ENCODE results near the gene ZCCHC10.
A peak's percentile ranks its signal among the peaks of the same experiment; 100 is the strongest.

The ZCCHC10 gene

GRCh38 chr5:133025804-133026663 is at the start of gene ZCCHC10:
ZCCHC10 (minus strand) TSS chr5:133026549; CDS start chr5:133026537, 12 bp downstream.
- peak; percentile 92 for DNase-seq (ENCODE audit: low spot score)

GRCh38 chr5:133075572-133076536 is 49.5 kb upstream of the ZCCHC10 start:
- DNase-seq (ENCODE audit: low spot score) = no peak

- DNase-seq (ENCODE audit: low spot score) = no peak
Observed at GRCh38 chr5:133072021-133072420, 45.7 kb upstream of the ZCCHC10 start.

GRCh38 chr5:133066045-133066444 is 39.7 kb upstream of the ZCCHC10 start:
- no peak for DNase-seq (ENCODE audit: low spot score)

- DNase-seq (ENCODE audit: low spot score) = no peak
Observed at GRCh38 chr5:133065471-133065870, 39.1 kb upstream of the ZCCHC10 start.

DNA sequence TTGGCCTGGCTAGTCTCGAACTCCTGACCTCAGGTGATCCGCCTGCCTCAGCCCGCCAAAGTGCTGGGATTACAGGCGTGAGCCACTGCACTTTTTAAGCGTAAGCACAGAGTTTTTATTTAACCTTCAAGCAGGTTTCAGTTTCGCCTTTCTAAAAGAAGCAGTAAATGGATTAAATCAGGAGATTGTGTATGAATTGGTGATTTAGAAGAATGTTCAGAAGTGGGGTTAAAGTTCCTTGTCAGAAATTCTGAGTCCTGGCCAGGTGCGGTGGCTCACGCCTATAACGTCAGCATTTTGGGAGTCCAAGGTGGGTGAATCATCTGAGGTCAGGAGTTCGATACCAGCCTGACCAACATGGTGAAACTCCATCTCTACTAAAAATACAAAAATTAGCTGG is 37.6 kb upstream of the ZCCHC10 start:
- DNase-seq (ENCODE audit: low spot score) = peak; percentile 65

GRCh38 chr5:133062276-133062675 is 35.9 kb upstream of the ZCCHC10 start:
- DNase-seq (ENCODE audit: low spot score) = no peak

GRCh38 chr5:133059621-133060020 is 33.3 kb upstream of the ZCCHC10 start:
- no peak for DNase-seq (ENCODE audit: low spot score)

DNA sequence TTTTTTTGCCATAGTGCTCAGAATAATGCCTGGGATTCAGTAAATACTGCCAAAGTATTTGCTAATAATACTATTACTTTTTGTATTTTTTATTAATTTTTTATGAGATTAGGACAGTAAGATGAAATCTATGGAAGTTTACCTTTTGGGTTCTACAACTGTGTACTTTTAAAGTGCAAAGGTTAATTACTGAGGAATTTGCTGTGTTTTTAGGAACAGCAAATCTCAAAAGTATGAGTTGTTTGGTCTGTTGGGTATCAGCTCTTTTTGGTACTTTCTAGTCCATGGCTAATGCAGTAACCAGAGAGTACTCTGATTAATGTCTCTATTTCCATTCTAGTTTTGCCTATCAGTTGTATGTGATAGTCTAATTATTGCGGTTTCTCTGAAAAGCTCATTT is 30.5 kb upstream of the ZCCHC10 start:
- no peak for DNase-seq (ENCODE audit: low spot score)

DNA sequence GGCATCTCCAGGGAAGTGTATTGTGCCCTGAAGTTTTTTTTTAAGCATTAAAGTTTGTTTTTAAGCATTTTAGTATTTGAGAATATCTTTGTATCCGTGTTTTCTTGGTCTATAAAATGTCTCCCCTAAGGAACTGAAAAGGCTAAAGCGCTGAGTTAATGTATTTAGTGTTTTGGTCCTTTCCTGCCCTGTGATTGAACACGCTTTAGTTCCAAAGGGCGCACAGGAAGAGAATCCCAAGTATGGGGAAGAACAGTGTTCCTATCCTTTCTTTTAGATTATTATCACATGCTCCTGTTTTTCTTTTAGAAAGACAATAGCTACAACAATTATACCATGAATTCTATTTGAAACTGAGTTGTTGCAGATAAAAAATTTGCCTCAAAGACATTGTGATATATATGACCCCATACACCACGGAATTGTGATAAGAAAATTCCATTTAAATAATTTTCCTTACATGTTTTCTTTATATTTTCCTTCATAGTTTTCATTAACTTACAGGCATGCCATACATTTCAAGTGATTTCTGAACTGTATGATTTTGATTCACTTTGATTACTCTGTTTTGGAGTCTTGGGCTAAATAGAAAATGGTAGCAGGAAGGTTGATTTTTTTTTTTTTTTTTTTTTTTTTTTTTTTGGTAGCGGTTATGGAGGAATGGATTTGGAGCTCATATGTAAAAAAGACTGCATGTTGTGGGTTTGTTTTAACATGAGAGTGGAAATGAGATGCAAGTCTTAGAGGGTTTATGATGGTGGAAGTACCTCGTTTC is 28.5 kb upstream of the ZCCHC10 start:
- DNase-seq (ENCODE audit: low spot score) = no peak

DNA sequence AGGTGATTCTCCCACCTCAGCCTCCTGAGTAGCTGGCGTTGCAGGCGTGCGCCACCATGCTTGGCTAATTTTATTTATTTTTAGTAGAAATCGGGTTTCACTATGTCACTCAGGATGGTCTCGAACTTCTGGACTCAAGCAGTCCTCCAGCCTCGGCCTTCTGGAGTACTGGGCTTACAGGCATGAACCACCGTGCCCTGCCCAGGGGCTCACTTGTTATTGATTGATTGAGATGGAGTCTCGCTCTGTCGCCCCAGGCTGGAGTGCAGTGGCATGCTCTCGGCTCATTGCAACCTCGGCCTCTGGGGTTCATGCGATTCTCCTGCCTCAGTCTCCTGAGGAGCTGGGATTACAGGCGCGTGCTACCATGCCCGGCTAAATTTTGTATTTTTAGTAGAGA is 27.1 kb upstream of the ZCCHC10 start:
- no peak for DNase-seq (ENCODE audit: low spot score)

DNA sequence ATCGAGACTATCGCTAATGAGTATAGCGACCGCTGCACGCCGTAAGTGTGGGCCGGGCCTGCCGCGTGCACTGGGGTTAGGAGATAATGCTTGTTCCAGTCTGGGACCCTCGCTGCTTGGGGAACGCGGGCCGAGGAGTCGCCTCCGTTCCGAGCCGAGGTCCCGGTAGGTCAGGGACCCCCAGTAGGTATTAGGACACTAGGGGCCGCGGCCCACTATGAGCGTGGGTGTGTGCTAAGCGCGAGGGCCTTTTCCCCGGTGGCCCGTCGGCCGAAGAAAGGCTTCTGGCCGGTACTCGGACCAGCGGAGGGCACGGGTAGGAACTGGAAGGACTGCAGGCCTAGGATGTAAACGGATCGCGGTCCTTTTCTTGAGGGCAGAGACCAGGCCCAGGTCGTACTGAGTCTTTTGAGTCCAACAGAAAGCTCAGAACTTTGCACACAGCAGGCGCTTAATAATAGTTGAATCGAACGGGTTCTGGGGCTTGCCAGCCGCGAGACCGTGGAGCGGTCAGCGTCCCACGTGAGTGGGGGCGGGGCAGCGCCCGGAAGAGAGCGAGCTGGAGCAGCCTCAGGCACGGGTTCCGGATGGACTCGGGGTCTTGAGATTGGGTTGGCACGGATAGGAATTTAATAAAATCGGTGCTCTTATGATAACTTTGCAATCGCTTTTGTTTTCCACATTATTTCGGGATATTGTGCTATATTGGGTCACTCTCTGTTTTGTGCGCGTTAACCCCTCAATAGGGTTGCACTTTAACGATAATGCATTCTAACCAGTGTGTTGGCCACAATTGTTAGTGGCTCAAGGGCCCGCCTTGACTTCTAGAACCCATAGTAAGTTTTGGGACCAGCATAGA is 26.2 kb upstream of the ZCCHC10 start:
- DNase-seq (ENCODE audit: low spot score) = peak; percentile 67

DNA sequence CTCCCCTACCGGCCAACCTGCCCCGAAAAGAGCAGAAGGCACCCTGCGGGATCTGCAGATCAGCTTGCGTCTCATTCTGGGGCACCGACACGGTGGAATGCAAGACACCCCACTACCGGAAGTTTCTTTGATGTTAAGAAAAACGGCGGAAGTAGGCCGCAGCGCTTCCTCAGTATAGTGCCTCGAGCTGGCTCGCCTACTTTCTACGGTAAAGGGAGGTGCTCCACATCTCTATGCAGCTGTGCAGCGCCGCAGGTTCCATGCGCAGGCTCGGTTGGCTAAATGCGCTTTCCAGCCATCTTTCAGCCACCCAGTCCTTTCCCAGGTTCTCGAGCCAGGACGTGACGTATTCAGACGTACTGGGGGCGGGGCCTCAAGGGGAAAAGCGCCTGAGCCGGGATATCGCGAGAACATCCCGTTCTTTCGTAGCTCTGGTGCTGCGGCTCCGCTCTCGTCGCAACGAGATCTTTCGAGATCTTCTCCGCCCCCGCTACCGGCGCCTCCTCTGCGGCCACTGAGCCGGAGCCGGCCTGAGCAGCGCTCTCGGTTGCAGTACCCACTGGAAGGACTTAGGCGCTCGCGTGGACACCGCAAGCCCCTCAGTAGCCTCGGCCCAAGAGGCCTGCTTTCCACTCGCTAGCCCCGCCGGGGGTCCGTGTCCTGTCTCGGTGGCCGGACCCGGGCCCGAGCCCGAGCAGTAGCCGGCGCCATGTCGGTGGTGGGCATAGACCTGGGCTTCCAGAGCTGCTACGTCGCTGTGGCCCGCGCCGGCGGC is 25.4 kb upstream of the ZCCHC10 start, which contains the start of gene HSPA4:
HSPA4 (plus strand) TSS at position 472 of the 775 bp plus-strand sequence; CDS start at position 710, 238 bp downstream.
- DNase-seq (ENCODE audit: low spot score) = peak; percentile 99

DNA sequence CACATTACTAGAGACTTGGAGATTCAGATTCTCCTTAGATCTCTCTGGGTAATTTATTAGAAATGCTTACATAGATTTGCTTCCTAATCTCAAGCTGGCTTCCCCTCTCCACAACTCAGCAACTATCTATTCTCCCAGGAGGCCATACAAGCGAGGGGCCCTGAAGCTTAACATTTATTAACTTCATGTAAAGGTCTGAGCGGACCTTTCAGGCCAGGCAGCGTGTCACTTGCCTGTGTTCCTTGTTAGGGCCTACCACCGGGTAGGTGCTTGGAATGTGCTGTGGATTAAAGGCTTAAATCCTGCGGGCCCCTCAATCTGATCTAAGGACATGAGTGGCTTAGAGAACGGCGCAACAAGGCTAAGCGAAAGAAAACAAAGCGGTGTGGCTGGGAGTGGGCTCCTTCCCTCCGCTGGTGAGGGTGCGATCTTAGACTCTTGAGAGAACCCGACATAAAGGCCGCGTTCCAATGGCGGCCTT is 24.8 kb upstream of the ZCCHC10 start:
- no peak for DNase-seq (ENCODE audit: low spot score)

DNA sequence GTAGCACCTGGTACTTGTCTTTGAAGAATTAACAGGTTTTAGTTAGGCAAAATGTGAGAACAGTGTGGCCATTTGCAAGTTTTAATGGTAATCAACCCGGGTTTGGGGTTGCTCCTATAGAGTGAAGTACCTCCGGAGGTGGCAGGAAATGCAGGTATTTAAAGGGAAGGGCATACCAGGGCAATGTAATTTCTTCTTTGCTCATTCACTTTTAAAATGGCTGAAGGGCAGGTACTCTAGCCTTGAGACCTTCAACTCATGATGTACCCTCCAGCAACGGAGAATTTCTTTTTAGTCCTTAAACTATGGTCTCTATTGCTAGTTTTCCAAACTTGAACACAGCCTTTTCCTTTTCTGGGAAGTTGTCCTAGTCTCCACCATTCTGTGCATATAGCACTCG is 24.2 kb upstream of the ZCCHC10 start:
- DNase-seq (ENCODE audit: low spot score) = no peak

GRCh38 chr5:133049726-133050048 is 23.3 kb upstream of the ZCCHC10 start:
- no peak for DNase-seq (ENCODE audit: low spot score)

DNA sequence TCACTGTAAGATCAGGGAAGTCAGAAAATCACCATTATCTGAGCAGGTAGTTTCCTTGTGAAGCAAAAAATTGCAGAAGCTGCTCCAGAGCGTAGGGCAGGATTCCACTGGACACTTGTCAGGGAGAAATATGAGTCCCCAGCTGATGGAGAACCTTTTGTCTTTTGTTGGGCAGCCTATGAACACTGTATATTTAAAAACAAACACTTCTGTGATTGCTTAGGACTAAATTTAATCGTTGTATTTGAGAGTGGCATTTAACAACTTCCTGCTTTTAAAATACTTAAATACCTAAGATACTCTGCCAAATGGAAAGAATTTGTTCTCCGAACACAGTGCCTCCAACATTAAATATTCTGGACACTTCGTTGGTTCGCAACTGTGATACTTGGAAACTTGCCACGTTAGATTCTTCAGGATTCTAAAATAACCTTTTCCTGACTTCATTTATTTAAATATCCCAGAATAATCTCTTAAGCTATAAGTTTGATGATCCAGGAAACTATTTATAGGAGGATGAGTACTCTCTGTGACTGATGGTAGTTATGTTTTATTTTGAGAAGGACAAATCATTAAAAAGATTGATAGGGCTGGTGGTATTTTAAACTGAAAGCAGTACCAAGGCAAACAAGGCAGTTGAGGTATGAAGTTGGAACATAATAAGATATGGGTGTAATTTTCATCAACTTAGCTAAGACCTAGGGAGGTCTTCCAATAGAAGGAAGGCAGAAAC is 22.8 kb upstream of the ZCCHC10 start:
- DNase-seq (ENCODE audit: low spot score) = peak; percentile 8

- DNase-seq (ENCODE audit: low spot score) = no peak
Observed at GRCh38 chr5:133047404-133047803, 21.1 kb upstream of the ZCCHC10 start.

- peak; percentile 17 for DNase-seq (ENCODE audit: low spot score)
Observed at GRCh38 chr5:133046560-133046959, 20.2 kb upstream of the ZCCHC10 start.

All from kidney tubule cell (primary cell).